Hepatic stellate cell (primary cell): ENCODE measurements around the gene LAYN.

Experiments used
- DNase-seq: peaks from one replicate; pipeline ENCODE4 v3.0.0; 2011; ENCODE audit warnings: low spot score

LAYN gene

GRCh38 chr11:111596319-111596718 lies 55.8 kb downstream of the LAYN start:
- DNase-seq, result no peak

- no peak for DNase-seq
Measured at GRCh38 chr11:111598148-111598547, 57.6 kb downstream of the LAYN start.

- DNase-seq, result no peak
Measured at GRCh38 chr11:111598559-111598958, 58.0 kb downstream of the LAYN start.

GRCh38 chr11:111601636-111601978 lies 61.1 kb downstream of the LAYN start:
- DNase-seq, result no peak

GRCh38 chr11:111601979-111602864 lies 61.7 kb downstream of the LAYN start, which contains the start of gene SIK2:
Gene SIK2, plus strand, starts transcription at chr11:111602449. Its CDS starts 115 bp downstream, at chr11:111602564.
- peak; percentile 91 for DNase-seq

GRCh38 chr11:111602865-111603610 lies 62.5 kb downstream of the LAYN start:
- DNase-seq, result peak; percentile 54

GRCh38 chr11:111603611-111604130 lies 63.2 kb downstream of the LAYN start:
- DNase-seq, result no peak

GRCh38 chr11:111604392-111605009 lies 64.0 kb downstream of the LAYN start:
- peak; percentile 21 for DNase-seq

- no peak for DNase-seq
Measured at GRCh38 chr11:111605681-111606080, 65.2 kb downstream of the LAYN start.

- DNase-seq, result peak; percentile 15
Measured at GRCh38 chr11:111606986-111607385, 66.5 kb downstream of the LAYN start.

- no peak for DNase-seq
Measured at GRCh38 chr11:111607751-111608150, 67.2 kb downstream of the LAYN start.
